GM21619 (cell line): Measurements from ENCODE around the gene DTL.

Experiments
- ATAC-seq: cut with Tn5 transposase; IDR thresholded peaks from one replicate; pipeline ENCODE4 v1.9.1; 2021; ENCODE audit not compliant: unreplicated experiment

Gene DTL

GRCh38 chr1:212124690-212125582, 89.4 kb downstream of the DTL start:
- no peak for ATAC-seq

GRCh38 chr1:212125654-212126053, 90.1 kb downstream of the DTL start:
- no peak for ATAC-seq

- no peak for ATAC-seq
Observed at GRCh38 chr1:212127221-212127620, 91.7 kb downstream of the DTL start.

- ATAC-seq: no peak
Observed at GRCh38 chr1:212129781-212130180, 94.2 kb downstream of the DTL start.

- ATAC-seq: no peak
Observed at GRCh38 chr1:212132025-212132424, 96.5 kb downstream of the DTL start.

GRCh38 chr1:212133319-212133718, 97.8 kb downstream of the DTL start:
- no peak for ATAC-seq

- ATAC-seq: no peak
Observed at GRCh38 chr1:212135166-212135565, 99.6 kb downstream of the DTL start.

GRCh38 chr1:212137854-212138253, 102.3 kb downstream of the DTL start:
- ATAC-seq: no peak

GRCh38 chr1:212138457-212138856, 102.9 kb downstream of the DTL start:
- no peak for ATAC-seq

- ATAC-seq: no peak
Observed at GRCh38 chr1:212139526-212140135, 104.1 kb downstream of the DTL start.

GRCh38 chr1:212141404-212141803, 105.9 kb downstream of the DTL start:
- no peak for ATAC-seq

- no peak for ATAC-seq
Observed at GRCh38 chr1:212142883-212143530, 107.5 kb downstream of the DTL start.

GRCh38 chr1:212147581-212148033, 112.1 kb downstream of the DTL start:
- ATAC-seq: no peak

- ATAC-seq: no peak
Observed at GRCh38 chr1:212149566-212149965, 114.0 kb downstream of the DTL start.

- no peak for ATAC-seq
Observed at GRCh38 chr1:212152308-212152693, 116.8 kb downstream of the DTL start.

GRCh38 chr1:212152869-212153268, 117.3 kb downstream of the DTL start:
- no peak for ATAC-seq

- no peak for ATAC-seq
Observed at GRCh38 chr1:212153635-212154034, 118.1 kb downstream of the DTL start.
